Kasumi-1 (cell line): ENCODE measurements around the gene ZBTB1.
"Not testable (repeated sequence)": the region's sequence is repeated elsewhere in the genome, so short reads cannot be mapped to it uniquely, and the experiment has no call there.

Source experiments
- DNase-seq, 2 experiments: peaks; one replicate each; lab custom pipeline; 2025; lab: John Stamatoyannopoulos, UW

The ZBTB1 gene

DNA sequence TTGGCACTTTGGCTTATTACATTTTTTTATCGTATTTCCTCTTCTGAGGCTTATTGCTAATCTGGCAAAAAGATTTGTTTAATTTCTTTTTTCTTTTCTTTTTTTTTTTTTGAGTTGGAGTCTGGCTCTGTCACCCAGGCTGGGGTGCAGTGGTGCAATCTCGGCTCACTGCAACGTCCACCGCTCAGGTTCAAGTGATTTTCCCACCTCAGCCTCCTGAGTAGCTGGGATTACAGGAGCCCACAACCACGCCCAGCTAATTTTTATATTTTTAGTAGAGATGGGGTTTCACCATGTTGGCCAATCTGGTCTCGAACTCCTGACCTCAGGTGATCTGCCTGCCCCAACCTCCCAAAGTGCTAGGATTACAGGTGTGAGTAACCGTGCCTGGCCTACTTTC lies 65.1 kb downstream of the ZBTB1 start:
- not testable (repeated sequence) for DNase-seq

DNA sequence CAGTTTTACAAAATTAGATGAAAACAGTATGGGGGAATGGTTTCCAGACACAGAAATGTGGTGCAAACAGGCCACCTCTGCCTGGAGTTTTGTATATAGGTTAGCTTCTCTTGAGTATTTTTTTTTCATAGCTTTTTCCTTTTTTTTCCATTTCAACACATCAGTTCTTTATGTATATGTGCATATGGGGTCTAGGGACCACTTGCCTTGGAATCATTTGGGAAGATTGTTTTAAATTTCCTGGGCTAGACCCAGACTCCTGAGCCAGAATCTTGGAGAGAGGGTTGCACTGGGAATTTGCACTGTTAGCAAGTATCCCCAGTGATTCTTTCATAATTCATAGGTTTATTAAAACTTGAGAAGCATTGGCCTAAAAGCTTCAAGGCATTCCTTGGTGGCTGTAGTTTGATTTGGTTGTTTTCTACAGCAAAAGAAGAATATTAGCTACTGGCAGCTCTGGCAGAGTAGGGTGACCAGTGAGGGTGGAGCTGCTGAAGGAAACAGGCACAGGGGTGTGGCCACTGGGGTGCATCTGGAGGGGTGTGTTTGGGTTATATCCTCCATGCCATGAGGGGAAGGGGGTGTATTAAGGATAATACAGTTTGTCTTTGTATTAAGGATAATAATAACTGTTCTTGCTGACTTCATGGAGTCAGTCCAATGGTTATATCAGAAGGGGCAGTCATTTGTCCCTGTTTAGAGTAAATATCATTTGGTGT lies 68.0 kb downstream of the ZBTB1 start:
- DNase-seq, result no peak

DNA sequence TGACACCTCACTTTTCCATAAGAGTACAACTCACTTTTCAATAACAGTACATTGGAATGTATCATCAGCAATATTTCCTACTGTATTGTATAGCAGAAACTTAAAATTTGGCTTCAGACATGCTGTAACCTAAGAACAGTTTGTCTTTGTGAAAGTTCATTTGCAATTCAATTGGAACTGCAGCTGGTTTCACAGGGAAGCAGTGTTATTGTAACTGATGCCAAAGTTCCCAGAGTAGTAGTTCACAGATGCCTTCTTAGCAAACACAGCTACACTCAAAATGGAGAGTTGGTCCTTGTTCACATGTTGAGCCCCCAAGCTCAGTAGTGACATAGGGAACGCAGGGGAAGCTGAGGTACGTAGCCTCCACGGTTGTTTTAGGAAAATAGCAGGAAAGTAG lies 68.5 kb downstream of the ZBTB1 start:
- no peak for DNase-seq
